ENCODE data around the gene RPSA. TPM values are rescaled to one million over a fixed set of nuclear protein-coding genes. Genes with fewer than 3 reads are reported as not detected.
A peak's percentile ranks its signal among the peaks of the same experiment; 100 is the strongest.

The RPSA gene
- total RNA-seq, 2 experiments from 2014 or later, result 2,498 to 3,023 TPM

GRCh38 chr3:39379778-39380155, 26.8 kb upstream of the RPSA start:
- ChIA-PET POLR2A (no interaction called here), CTCF (interaction anchor here (0.6 to 1.6 kb wide), 2 partner anchors 13 to 189 kb away, joined by 3 to 5 read pairs; no protein-coding TSS in a partner anchor)
- Mint-ChIP-seq H3K4me3 (no peak overlapping the region), H3K27ac (no peak overlapping the region), H3K36me3 (ENCODE audit: low read depth) (peaks cover 2% of the 10 kb centered on the region), H3K9me3 (ENCODE audit: low read depth) (no peaks in the 10 kb centered on the region), H3K4me1 (peaks cover 14% of the 10 kb centered on the region), H3K27me3 (no peaks in the 10 kb centered on the region)
- no peak for DNase-seq
- no peak for ATAC-seq
- intact Hi-C loops (cut with DNase I, micrococcal nuclease), result loop anchor here (2.0 to 10.0 kb wide), 6 partner anchors 167 to 882 kb away; partner anchors contain the start of genes EXOG (in 1 of the 2), GORASP1 (in 1 of the 2), TTC21A (in 1 of the 2) and XIRP1 (in 1 of the 2)

- ATAC-seq (no peak), DNase-seq (no peak)
- intact Hi-C loops (cut with DNase I, micrococcal nuclease), result loop anchor here (5.0 to 10.0 kb wide), 4 partner anchors 189 to 884 kb away; partner anchors contain the start of genes EXOG (in 1 of the 2), GORASP1 (in 1 of the 2), TTC21A (in 1 of the 2) and XIRP1 (in 1 of the 2)
- H3K36me3 Mint-ChIP-seq (ENCODE audit: low read depth), result peaks cover 2% of the 10 kb centered on the region
- peak overlapping the region; percentile 55 for H3K27ac Mint-ChIP-seq
- no peaks in the 10 kb centered on the region for H3K27me3 Mint-ChIP-seq
- ChIA-PET POLR2A (interaction anchor here (1.2 kb wide), 1 partner anchor 8 kb away, joined by 4 read pairs; no protein-coding TSS in a partner anchor), CTCF (no interaction called here)
- no peak overlapping the region for H3K4me3 Mint-ChIP-seq
- H3K4me1 Mint-ChIP-seq, result peaks cover 28% of the 10 kb centered on the region
- H3K9me3 Mint-ChIP-seq (ENCODE audit: low read depth), result no peaks in the 10 kb centered on the region
Observed at GRCh38 chr3:39381432-39381831, 25.1 kb upstream of the RPSA start.

DNA sequence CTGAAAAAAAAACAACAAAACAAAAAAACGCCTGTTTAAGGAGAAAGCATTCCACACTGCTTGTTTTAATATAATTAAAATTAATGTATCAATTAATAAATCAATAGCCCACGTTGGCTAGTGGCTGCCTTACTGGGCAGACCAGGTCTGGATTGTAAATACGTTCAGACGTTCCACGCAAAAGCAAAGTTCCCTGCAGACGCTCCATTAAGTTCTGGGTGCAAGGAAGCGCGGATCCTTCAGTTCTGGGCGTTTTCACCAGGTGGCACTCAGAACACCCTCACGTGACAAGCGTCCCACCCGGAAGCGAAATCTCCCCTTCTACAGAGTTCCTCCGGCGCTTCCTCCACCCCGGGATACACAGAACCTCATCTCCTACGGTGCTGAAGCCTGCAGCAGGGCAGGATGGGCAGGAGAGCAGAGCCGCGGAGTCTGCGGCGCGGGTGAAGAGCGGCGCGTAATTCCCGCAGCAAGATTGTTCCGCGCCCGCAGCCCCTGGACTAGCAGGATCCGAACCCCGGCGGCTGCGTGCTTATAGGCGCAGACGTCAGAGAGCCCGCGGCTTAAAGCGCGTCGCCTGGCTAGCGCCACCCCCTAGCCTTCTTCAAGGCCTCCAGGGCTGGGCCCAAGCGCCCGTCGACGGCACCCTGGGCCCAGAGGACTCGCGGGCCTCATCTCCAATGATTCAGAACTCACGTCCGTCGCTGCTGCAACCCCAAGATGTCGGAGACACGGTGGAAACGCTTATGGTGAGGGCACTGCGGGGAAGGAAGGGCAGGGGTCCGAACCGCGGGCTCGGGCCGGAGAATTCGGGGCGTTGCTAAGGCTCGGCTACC, 23.3 kb upstream of the RPSA start, which contains the start of gene SLC25A38:
TSS of gene SLC25A38 (plus strand) at position 326 of the 836 bp plus-strand sequence. CDS start at position 681, 355 bp downstream.
- ATAC-seq (peak; percentile 88), DNase-seq (peak; percentile 91)
- H3K9me3 Mint-ChIP-seq (ENCODE audit: low read depth), result no peaks in the 10 kb centered on the region
- H3K4me1 Mint-ChIP-seq, result peaks cover 43% of the 10 kb centered on the region
- peak within 1 kb of the TSS; percentile 97 for H3K4me3 Mint-ChIP-seq
- no peaks in the 10 kb centered on the region for H3K27me3 Mint-ChIP-seq
- ChIA-PET POLR2A (no interaction called here), CTCF (interaction anchor here (1.0 kb wide), 1 partner anchor 91 kb away, joined by 3 read pairs; no protein-coding TSS in a partner anchor)
- intact Hi-C loops (cut with DNase I, micrococcal nuclease), result loop anchor here (1.0 to 10.0 kb wide), 7 partner anchors 23 to 886 kb away; partner anchors contain the start of genes GORASP1 (in 2 of the 2), TTC21A (in 2 of the 2), EXOG (in 1 of the 2) and RPSA (in 1 of the 2)
- peak within 1 kb of the TSS; percentile 97 for H3K27ac Mint-ChIP-seq
- H3K36me3 Mint-ChIP-seq (ENCODE audit: low read depth), result peaks cover 6% of the 10 kb centered on the region

GRCh38 chr3:39383881-39384664, 22.4 kb upstream of the RPSA start:
- peaks cover 51% of the 10 kb centered on the region for H3K4me1 Mint-ChIP-seq
- no peaks in the 10 kb centered on the region for H3K9me3 Mint-ChIP-seq (ENCODE audit: low read depth)
- ChIA-PET CTCF (interaction anchor here (0.6 to 1.4 kb wide), 6 partner anchors 13 to 91 kb away, joined by 3 to 5 read pairs (median 3); no protein-coding TSS in a partner anchor), POLR2A (interaction anchor here (0.6 to 1.0 kb wide), 2 partner anchors 21 to 23 kb away, joined by 3 to 6 read pairs; partner anchors contain the start of gene RPSA)
- intact Hi-C loops (cut with DNase I, micrococcal nuclease), result loop anchor here (1.0 to 10.0 kb wide), 8 partner anchors 22 to 887 kb away; partner anchors contain the start of genes GORASP1 (in 2 of the 2), RPSA (in 2 of the 2), TTC21A (in 2 of the 2) and EXOG (in 1 of the 2)
- peak overlapping the region; percentile 97 for H3K27ac Mint-ChIP-seq
- peak overlapping the region; percentile 97 for H3K4me3 Mint-ChIP-seq
- H3K27me3 Mint-ChIP-seq, result no peaks in the 10 kb centered on the region
- ATAC-seq, result peak; percentile 84
- peaks cover 9% of the 10 kb centered on the region for H3K36me3 Mint-ChIP-seq (ENCODE audit: low read depth)
- DNase-seq, result peak; percentile 98

- DNase-seq (no peak), ATAC-seq (no peak)
- H3K4me1 Mint-ChIP-seq, result peaks cover 55% of the 10 kb centered on the region
- intact Hi-C loops (cut with DNase I, micrococcal nuclease), result loop anchor here (1.0 to 10.0 kb wide), 6 partner anchors 22 to 887 kb away; partner anchors contain the start of genes EXOG (in 1 of the 2), GORASP1 (in 1 of the 2), RPSA (in 1 of the 2) and TTC21A (in 1 of the 2)
- CTCF ChIA-PET, result interaction anchor here (0.7 to 1.6 kb wide), 5 partner anchors 17 to 64 kb away, joined by 3 to 6 read pairs (median 3); no protein-coding TSS in a partner anchor
- POLR2A ChIA-PET, result interaction anchor here (0.6 to 1.0 kb wide), 2 partner anchors 20 to 22 kb away, joined by 3 to 6 read pairs; partner anchors contain the start of gene RPSA
- H3K9me3 Mint-ChIP-seq (ENCODE audit: low read depth), result no peaks in the 10 kb centered on the region
- H3K27ac Mint-ChIP-seq, result no peak overlapping the region
- H3K36me3 Mint-ChIP-seq (ENCODE audit: low read depth), result peaks cover 13% of the 10 kb centered on the region
- no peaks in the 10 kb centered on the region for H3K27me3 Mint-ChIP-seq
- peak overlapping the region; percentile 97 for H3K4me3 Mint-ChIP-seq
Observed at GRCh38 chr3:39384665-39385000, 21.9 kb upstream of the RPSA start.

- ATAC-seq (no peak), DNase-seq (no peak)
- peak overlapping the region; percentile 97 for H3K4me3 Mint-ChIP-seq
- peak overlapping the region; percentile 14 for H3K27ac Mint-ChIP-seq
- peaks cover 55% of the 10 kb centered on the region for H3K4me1 Mint-ChIP-seq
- POLR2A ChIA-PET, result no interaction called here
- intact Hi-C loops (cut with DNase I, micrococcal nuclease), result loop anchor here (5.0 to 10.0 kb wide), 3 partner anchors 281 to 1248 kb away; partner anchors contain the start of genes ACAA1 (in 1 of the 2), GORASP1 (in 1 of the 2), MYD88 (in 1 of the 2) and TTC21A (in 1 of the 2)
- H3K36me3 Mint-ChIP-seq (ENCODE audit: low read depth), result peaks cover 18% of the 10 kb centered on the region
- no peaks in the 10 kb centered on the region for H3K9me3 Mint-ChIP-seq (ENCODE audit: low read depth)
- no peaks in the 10 kb centered on the region for H3K27me3 Mint-ChIP-seq
- CTCF ChIA-PET, result interaction anchor here (1.2 to 1.6 kb wide), 2 partner anchors 20 to 23 kb away, joined by 4 to 6 read pairs; no protein-coding TSS in a partner anchor
Observed at GRCh38 chr3:39385456-39386090, 20.9 kb upstream of the RPSA start.

- peaks cover 55% of the 10 kb centered on the region for H3K4me1 Mint-ChIP-seq
- H3K36me3 Mint-ChIP-seq (ENCODE audit: low read depth), result peaks cover 24% of the 10 kb centered on the region
- no peak overlapping the region for H3K4me3 Mint-ChIP-seq
- ATAC-seq, result no peak
- H3K27ac Mint-ChIP-seq, result peak overlapping the region; percentile 70
- ChIA-PET CTCF (interaction anchor here (0.7 to 2.4 kb wide), 4 partner anchors 19 to 95 kb away, joined by 4 to 6 read pairs (median 5); partner anchors contain the start of gene RPSA), POLR2A (no interaction called here)
- DNase-seq, result no peak
- no peaks in the 10 kb centered on the region for H3K9me3 Mint-ChIP-seq (ENCODE audit: low read depth)
- intact Hi-C loops (cut with DNase I, micrococcal nuclease), result loop anchor here (5.0 to 10.0 kb wide), 3 partner anchors 282 to 1249 kb away; partner anchors contain the start of genes ACAA1 (in 1 of the 2), GORASP1 (in 1 of the 2), MYD88 (in 1 of the 2) and TTC21A (in 1 of the 2)
- no peaks in the 10 kb centered on the region for H3K27me3 Mint-ChIP-seq
Observed at GRCh38 chr3:39386318-39386717, 20.2 kb upstream of the RPSA start.

GRCh38 chr3:39387411-39387975, 19.0 kb upstream of the RPSA start:
- ATAC-seq (no peak), DNase-seq (no peak)
- Mint-ChIP-seq H3K27me3 (no peaks in the 10 kb centered on the region), H3K36me3 (ENCODE audit: low read depth) (peaks cover 32% of the 10 kb centered on the region), H3K4me3 (no peak overlapping the region), H3K4me1 (peaks cover 53% of the 10 kb centered on the region), H3K27ac (peak overlapping the region; percentile 70), H3K9me3 (ENCODE audit: low read depth) (no peaks in the 10 kb centered on the region)
- intact Hi-C loops (cut with DNase I, micrococcal nuclease), result loop anchor here (5.0 to 10.0 kb wide), 3 partner anchors 283 to 1250 kb away; partner anchors contain the start of genes ACAA1 (in 1 of the 2), GORASP1 (in 1 of the 2), MYD88 (in 1 of the 2) and TTC21A (in 1 of the 2)
- POLR2A ChIA-PET, result interaction anchor here (1.5 kb wide), 1 partner anchor 20 kb away, joined by 3 read pairs; the partner anchor contains the start of gene RPSA
- CTCF ChIA-PET, result interaction anchor here (2.4 kb wide), 1 partner anchor 96 kb away, joined by 6 read pairs; no protein-coding TSS in a partner anchor

- intact Hi-C loops (cut with DNase I, micrococcal nuclease), result loop anchor here (5.0 to 10.0 kb wide), 3 partner anchors 283 to 1251 kb away; partner anchors contain the start of genes ACAA1 (in 1 of the 2), GORASP1 (in 1 of the 2), MYD88 (in 1 of the 2) and TTC21A (in 1 of the 2)
- peaks cover 49% of the 10 kb centered on the region for H3K4me1 Mint-ChIP-seq
- CTCF ChIA-PET, result interaction anchor here (0.6 to 2.4 kb wide), 5 partner anchors 8 to 360 kb away, joined by 3 to 6 read pairs (median 4); no protein-coding TSS in a partner anchor
Observed at GRCh38 chr3:39388153-39388552, 18.4 kb upstream of the RPSA start.

More at GRCh38 chr3:39388153-39388552, 18.4 kb upstream of the RPSA start:
- H3K9me3 Mint-ChIP-seq (ENCODE audit: low read depth), result no peaks in the 10 kb centered on the region
- H3K27me3 Mint-ChIP-seq, result no peaks in the 10 kb centered on the region
- no peak for DNase-seq
- peaks cover 32% of the 10 kb centered on the region for H3K36me3 Mint-ChIP-seq (ENCODE audit: low read depth)
- POLR2A ChIA-PET, result interaction anchor here (1.5 kb wide), 1 partner anchor 19 kb away, joined by 3 read pairs; the partner anchor contains the start of gene RPSA
- peak overlapping the region; percentile 70 for H3K27ac Mint-ChIP-seq
- no peak overlapping the region for H3K4me3 Mint-ChIP-seq
- ATAC-seq, result no peak
